HG03432 (cell line): Measurements from ENCODE around the gene PTPRD.

Experiments used
- ATAC-seq: cut with Tn5 transposase; IDR thresholded peaks from one replicate; pipeline ENCODE4 v1.9.1; 2021; ENCODE audit warnings: mild to moderate bottlenecking, moderate library complexity; ENCODE audit not compliant: unreplicated experiment

The PTPRD gene

DNA sequence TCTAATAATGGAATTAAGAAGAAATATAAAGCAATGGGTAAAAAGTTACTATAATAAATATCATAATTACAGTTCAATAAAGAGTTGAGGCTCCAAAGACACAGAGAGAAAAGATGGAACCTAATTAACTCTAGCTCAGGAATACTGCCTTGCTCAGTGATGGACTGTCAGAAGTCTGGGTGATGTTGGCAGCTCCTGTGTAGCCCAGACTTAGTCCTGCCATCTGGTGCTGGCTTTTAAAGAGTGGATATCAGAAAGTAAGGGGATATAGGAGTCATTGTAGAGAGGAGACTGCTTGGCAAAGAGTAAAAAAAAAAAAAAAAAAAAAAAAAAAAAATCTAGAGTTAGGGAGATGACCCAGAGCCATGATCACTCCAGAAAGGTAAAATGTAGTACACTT, 2261.4 kb downstream of the PTPRD start:
- no peak for ATAC-seq

- ATAC-seq: no peak
Observed at GRCh38 chr9:8349901-8350300, 2262.9 kb downstream of the PTPRD start.

DNA sequence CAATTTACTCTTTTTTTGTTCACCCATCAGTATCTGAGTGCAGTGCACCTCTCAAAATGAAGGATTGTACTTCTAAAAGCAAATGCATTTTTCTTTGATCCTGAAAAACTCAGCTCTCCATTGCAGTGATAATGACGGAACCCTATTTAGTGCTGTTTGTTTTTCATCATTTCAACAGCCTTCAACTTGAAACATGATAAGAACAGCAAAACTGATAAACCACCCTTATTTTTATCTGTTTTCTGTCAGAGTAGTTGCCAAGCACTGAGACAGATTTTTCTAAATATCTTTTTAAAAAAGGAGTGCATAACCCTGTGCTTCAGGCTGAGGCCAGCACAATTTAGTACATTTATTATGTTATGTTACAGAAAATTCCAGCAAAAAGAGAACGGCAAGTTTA, 2263.4 kb downstream of the PTPRD start:
- no peak for ATAC-seq

DNA sequence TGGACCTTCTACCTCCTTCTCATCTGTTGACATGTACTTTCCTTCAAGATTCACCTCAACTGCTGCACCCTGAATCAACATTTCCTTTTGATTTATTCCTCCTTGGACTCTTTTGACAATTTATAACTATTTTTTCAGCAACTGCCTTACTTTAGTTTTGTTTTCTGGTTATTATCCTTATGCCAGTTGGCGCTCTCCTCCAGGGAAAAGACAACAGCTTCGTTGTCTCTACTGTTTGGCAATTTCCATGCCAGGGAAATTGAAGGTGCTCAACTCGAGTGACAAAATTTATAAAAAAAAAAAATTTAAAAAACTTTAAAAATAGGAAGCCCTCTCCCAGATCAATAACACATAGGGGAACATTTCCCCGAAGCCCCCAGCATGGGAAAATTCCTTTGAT, 2264.0 kb downstream of the PTPRD start:
- no peak for ATAC-seq

- ATAC-seq: no peak
Observed at GRCh38 chr9:8346296-8346695, 2266.5 kb downstream of the PTPRD start.

DNA sequence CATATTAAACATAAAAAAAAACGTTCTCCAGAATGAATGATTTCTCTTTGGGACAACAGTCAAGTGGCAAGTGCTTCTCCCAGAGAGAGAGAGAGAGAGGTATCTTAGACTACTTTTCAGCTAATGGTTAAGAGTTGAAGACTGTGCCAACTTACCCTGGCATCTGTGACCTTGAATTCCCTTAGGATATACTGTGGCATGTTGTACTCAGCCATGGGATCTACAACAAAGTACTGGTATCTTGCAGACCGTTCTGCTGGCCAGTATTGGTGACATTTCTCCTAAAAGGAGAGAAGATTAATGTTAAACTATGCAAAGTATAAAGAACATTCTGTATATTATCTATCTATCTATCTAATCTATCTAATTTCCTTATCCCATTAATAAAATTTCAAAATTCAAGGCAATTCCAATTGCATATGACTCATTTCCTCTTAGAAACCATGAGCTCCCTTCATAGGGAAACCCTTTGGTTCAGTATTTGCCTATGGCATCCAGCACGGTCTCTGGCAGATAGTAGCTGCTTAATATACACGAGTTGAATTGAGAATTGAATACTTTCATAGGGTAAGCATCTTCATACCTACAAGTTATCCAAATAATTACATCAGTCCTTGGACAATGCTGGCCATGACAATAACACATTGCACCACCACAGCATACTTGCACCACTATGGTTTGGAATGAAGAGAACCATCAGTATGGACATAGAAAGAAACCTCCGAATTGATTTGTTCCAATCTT, 2273.9 kb downstream of the PTPRD start:
- no peak for ATAC-seq

DNA sequence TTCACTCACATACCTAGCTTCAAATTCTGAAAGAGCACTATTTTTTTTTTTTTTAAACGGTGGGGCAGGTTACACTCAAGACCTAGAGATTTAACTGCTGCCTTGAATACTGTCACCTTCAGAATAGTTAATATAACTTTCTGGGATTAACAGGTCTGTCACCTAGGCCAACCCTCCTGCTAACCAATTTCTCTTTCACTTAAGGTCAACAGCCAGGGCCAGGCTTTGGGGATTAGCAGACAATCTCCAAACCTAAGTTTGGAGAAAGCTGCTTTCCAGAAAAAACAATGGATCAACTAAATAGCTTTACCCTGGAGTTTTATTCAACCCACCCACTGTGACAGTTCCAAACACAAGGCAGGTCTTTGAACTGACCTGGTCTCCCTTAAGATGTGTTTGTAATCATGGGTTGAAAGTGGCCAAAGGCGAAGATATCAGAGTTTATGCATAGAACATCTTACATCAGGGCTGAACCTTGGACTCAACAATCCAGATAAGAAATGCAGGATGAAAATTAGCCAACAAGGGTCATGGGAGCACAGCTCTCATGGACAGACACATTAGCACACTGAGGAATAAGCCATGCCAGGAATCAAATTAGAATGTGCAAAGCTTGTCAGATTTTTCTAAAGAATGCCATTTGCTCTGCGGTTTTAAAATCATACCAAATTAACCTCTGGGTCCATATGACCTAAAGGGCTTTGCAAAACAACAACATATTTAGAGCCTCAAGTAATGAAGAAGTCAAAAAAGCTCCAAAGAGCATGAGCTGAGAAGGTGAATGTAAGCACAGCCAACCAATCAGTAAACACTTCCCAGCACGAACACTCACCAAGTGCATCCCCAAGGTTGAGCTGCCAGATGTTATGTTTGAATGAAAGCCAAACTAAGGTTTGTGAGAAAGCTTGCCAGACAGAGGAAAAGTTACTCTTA, 2274.7 kb downstream of the PTPRD start:
- ATAC-seq: no peak

DNA sequence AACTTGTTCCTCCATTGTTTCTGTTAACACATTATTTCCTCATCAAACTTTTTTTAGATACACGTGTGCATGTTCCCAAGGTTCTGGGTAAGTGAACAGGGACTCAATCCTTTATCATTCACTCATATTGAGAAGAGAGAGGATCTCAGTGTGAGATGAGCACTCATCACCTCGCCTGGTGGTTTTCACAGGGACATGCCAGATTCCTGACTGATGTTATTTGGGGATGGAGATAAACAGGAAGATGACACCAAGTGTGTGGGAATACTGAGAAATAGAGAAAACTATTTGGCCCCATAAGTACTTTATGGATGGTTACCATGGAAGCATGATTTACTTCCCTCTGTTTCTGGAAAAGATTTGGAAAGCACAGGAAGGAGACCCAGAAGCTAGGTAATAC, 2279.9 kb downstream of the PTPRD start:
- ATAC-seq: no peak

GRCh38 chr9:8332331-8332650, 2280.5 kb downstream of the PTPRD start:
- ATAC-seq: no peak

- ATAC-seq: no peak
Observed at GRCh38 chr9:8331507-8332330, 2281.1 kb downstream of the PTPRD start.

DNA sequence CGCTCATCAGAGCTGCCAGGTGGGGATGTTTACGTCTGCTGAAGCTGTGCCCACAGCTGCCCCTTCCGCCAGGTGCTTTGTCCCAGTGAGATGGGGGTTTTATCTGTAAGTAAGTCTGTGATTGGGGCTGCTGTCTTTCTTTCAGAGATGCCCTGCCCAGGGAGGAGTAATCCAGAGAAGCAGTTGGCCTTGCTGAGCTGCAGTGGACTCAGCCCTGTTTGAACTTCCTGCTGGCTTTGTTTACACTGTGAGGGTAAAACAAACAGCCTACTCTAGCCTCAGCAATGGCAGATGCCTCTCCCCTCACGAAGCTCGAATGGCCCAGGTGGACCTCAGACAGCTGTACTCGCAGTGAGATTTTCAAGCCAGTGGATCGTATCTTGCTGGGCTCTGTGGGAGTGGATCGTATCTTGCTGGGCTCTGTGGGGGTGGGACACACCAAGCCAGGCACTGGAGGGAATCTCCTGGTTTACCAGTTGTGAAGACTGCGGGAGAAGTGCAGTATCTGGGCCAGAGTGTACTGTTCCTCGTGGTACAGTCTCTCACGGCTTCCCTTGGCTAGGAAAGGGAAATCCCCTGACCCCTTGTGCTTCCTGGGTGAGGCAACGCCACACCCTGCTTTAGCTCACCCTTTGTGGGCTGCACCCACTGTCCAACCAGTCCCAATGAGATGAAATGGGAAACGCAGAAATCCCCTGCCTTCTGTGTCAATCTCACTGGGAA, 2283.1 kb downstream of the PTPRD start:
- no peak for ATAC-seq

DNA sequence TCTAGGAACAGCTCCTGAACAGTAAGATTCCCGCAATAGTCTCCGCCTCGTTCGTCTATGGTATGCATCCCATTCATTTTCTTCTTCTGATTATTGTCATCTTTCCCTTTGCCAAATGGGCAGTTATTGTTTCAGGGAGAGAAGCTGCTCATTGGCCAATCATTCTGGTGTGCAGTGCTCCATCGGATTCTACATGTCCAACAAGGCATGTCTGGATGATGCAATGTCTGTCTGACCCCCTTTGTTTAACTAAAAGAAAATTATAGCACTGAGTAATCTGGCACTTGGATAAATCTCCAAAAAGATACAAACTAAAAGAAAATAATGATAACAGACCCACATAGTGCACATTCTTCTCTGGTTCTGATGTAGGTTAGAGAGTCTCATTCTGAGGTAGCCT, 2297.6 kb downstream of the PTPRD start:
- ATAC-seq: no peak

DNA sequence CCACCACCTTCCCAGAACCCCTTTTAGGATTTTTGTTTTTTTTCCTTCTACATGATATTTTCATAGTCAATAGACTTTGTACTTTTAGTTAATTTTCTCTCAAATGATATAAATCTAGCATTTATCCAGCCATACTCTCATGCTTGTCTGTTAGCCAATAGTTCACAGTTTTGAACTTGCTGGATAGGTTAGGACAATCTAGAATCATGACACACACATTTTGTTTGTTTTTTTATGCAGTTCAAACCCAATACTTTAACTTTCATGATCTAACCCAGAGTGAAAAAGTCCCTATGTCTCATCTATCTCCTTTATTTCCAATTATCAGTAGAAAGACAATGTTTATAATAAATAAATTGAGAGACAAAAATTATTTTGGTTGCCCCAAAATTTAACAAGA, 2303.5 kb downstream of the PTPRD start:
- ATAC-seq: no peak

- no peak for ATAC-seq
Observed at GRCh38 chr9:8304720-8305119, 2308.1 kb downstream of the PTPRD start.

DNA sequence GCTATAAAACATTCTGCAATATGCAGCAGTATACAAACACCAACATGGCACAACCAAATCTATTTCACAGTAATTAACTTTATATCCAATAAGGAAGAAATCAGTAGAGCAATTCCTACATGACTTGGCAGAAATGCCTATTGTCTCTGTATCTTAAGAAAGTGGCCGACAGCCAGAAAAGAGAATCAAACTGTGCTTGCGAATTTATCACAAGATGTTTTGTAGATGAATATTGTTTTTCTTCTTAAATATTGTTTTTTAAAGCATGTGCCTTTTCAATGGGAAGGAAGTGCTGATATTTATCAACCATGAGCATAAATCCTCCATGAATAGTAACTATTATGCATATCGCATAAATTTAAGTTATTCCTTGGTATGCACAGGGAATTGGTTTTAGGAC, 2311.5 kb downstream of the PTPRD start:
- ATAC-seq: no peak

DNA sequence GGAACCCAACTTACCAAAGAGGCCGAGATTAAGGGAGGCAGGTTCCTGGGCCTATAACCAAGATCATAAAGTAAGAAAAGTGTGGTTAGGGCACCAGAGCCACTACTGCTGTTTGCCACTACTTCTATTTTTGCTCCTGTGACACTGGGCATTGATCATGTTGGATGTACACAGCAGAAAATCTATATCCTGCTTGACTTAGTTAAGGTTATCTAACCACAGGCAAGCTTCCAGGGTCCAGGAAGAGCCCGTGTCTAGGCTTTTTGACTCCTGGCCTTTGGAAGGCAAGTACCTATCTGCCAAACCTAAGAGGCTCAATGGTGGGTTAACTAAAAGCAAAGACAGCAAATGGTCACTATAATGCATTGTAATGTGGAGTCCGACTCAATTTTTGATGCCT, 2315.8 kb downstream of the PTPRD start:
- no peak for ATAC-seq

GRCh38 chr9:8292657-8293056, 2320.1 kb downstream of the PTPRD start:
- no peak for ATAC-seq

- ATAC-seq: no peak
Observed at GRCh38 chr9:8289681-8290080, 2323.1 kb downstream of the PTPRD start.

DNA sequence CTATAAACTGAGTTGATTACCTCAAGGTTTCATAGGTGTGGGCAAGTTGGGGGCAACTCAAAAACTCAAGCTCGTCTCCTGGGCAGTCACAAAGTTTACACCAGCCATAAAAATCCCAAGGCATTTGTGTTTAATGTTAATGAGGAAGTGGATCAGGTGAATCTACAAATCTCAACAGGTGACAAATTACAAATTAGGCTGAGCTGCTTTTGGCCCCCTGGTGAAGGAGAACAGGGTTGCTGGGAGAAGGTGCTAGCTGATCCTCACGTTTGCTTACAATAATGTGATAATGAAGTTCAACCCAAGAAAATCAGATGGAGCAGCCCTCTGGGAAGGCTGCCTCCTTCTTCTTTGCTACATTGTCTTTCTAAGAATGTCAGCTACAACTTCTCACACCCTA, 2324.8 kb downstream of the PTPRD start:
- no peak for ATAC-seq

GRCh38 chr9:8287501-8287900, 2325.3 kb downstream of the PTPRD start:
- no peak for ATAC-seq

- ATAC-seq: no peak
Observed at GRCh38 chr9:8284884-8285283, 2327.9 kb downstream of the PTPRD start.
